ENCODE results near the gene PEPD. TPM values are rescaled to one million over a fixed set of nuclear protein-coding genes. Genes with fewer than 3 reads are reported as not detected.

Gene PEPD
- total RNA-seq, 1 experiment from 2014 or later, result 40.5 TPM

- Histone ChIP-seq H3K4me3 (replicated peaks in 1 of 2; ENCODE audit: low read depth in 1 of 2, low read length in 2 of 2) (no peak overlapping the region), H3K4me2 (ENCODE audit: low read length) (no peak overlapping the region), H2AFZ (ENCODE audit: low read depth, low read length, poor library complexity, severe bottlenecking) (no peak overlapping the region), H3K36me3 (ENCODE audit: control insufficient read depth in 1 of 2, insufficient read depth in 2 of 2, low read length in 2 of 2) (no peaks in the 10 kb centered on the region), H3K27me3 (ENCODE audit: insufficient read depth, low read length) (no peaks in the 10 kb centered on the region), H3K79me2 (ENCODE audit: insufficient read depth, low read length) (no peaks in the 10 kb centered on the region), H3K9me2 (ENCODE audit: insufficient read depth) (no peaks in the 10 kb centered on the region), H3K9me3 (ENCODE audit: control insufficient read depth in 1 of 2, insufficient read depth in 1 of 2, low read depth in 1 of 2, low read length in 2 of 2) (no peaks in the 10 kb centered on the region), H3K4me1 (ENCODE audit: control insufficient read depth in 1 of 2, insufficient read depth in 2 of 2, low read length in 2 of 2) (no peaks in the 10 kb centered on the region), H3K9ac (ENCODE audit: low read length) (no peak overlapping the region), H4K20me1 (ENCODE audit: insufficient read depth) (no peaks in the 10 kb centered on the region), H3K27ac (ENCODE audit: low read depth, low read length) (no peak overlapping the region)
- BruUV-seq (replicated peaks), result no TSS peak
- TF ChIP-seq RAD21 (IDR thresholded peaks at IDR 0.05; ENCODE audit: low read depth), result no peak
- TF ChIP-seq MAX (IDR thresholded peaks at IDR 0.05), result no peak
- TF ChIP-seq JUND (IDR thresholded peaks at IDR 0.05), result no peak
- ATAC-seq (no peak), DNase-seq (ENCODE audit: low read depth, low spot score) (no peak)
- ChIA-PET CTCF (interaction anchor here (1.3 to 2.4 kb wide), 14 partner anchors 8 to 279 kb away, joined by 3 to 20 read pairs (median 6); partner anchors contain the start of gene CEBPA), POLR2A (no interaction called here), RAD21 (ENCODE audit: low non-redundant PET in 1 of 2, low total read pairs in 2 of 2, uncharacterized antibody in 2 of 2, unreplicated experiment in 2 of 2) (interaction anchor here (0.7 to 1.3 kb wide), 2 partner anchors 170 kb away, joined by 3 to 8 read pairs; no protein-coding TSS in a partner anchor)
- intact Hi-C loops (cut with micrococcal nuclease), result loop anchor here (1.0 to 10.0 kb wide), 2 partner anchors 165 to 261 kb away; no protein-coding TSS in a partner anchor
These were observed 115.8 kb downstream of the PEPD start for GRCh38 chr19:33405553-33406461.

GRCh38 chr19:33405254-33405552 is 116.4 kb downstream of the PEPD start:
- ChIA-PET RAD21 (ENCODE audit: low non-redundant PET in 1 of 2, low total read pairs in 2 of 2, uncharacterized antibody in 2 of 2, unreplicated experiment in 2 of 2) (interaction anchor here in 1 of 2 experiments (0.7 kb wide), 1 partner anchor 170 kb away, joined by 3 read pairs; no protein-coding TSS in a partner anchor), CTCF (interaction anchor here (1.4 to 2.4 kb wide), 4 partner anchors 162 to 221 kb away, joined by 3 to 18 read pairs (median 6); no protein-coding TSS in a partner anchor), POLR2A (no interaction called here)
- Histone ChIP-seq H3K4me1 (ENCODE audit: control insufficient read depth in 1 of 2, insufficient read depth in 2 of 2, low read length in 2 of 2) (no peaks in the 10 kb centered on the region), H3K4me2 (ENCODE audit: low read length) (no peak overlapping the region), H3K36me3 (ENCODE audit: control insufficient read depth in 1 of 2, insufficient read depth in 2 of 2, low read length in 2 of 2) (no peaks in the 10 kb centered on the region), H3K9me3 (ENCODE audit: control insufficient read depth in 1 of 2, insufficient read depth in 1 of 2, low read depth in 1 of 2, low read length in 2 of 2) (no peaks in the 10 kb centered on the region), H3K9me2 (ENCODE audit: insufficient read depth) (no peaks in the 10 kb centered on the region), H2AFZ (ENCODE audit: low read depth, low read length, poor library complexity, severe bottlenecking) (no peak overlapping the region), H4K20me1 (ENCODE audit: insufficient read depth) (no peaks in the 10 kb centered on the region), H3K79me2 (ENCODE audit: insufficient read depth, low read length) (no peaks in the 10 kb centered on the region), H3K27ac (ENCODE audit: low read depth, low read length) (no peak overlapping the region), H3K4me3 (replicated peaks in 1 of 2; ENCODE audit: low read depth in 1 of 2, low read length in 2 of 2) (no peak overlapping the region), H3K27me3 (ENCODE audit: insufficient read depth, low read length) (no peaks in the 10 kb centered on the region), H3K9ac (ENCODE audit: low read length) (no peak overlapping the region)
- no TSS peak for BruUV-seq (replicated peaks)
- ATAC-seq (no peak), DNase-seq (ENCODE audit: low read depth, low spot score) (no peak)
- intact Hi-C loops (cut with micrococcal nuclease), result loop anchor here (10.0 kb wide), 1 partner anchor 260 kb away; no protein-coding TSS in a partner anchor
- TF ChIP-seq EZH2phosphoT487 (IDR thresholded peaks at IDR 0.05; ENCODE audit: borderline replicate concordance) (no peak), ELF1 (IDR thresholded peaks at IDR 0.05; ENCODE audit: borderline replicate concordance, low read depth) (no peak), POLR2AphosphoS5 (IDR thresholded peaks at IDR 0.05; ENCODE audit: low read depth, low read length) (no peak), ZFX (IDR thresholded peaks at IDR 0.05) (no peak), MAX (IDR thresholded peaks at IDR 0.05) (no peak), YY1 (IDR thresholded peaks at IDR 0.05; ENCODE audit: extremely low read depth, insufficient replicate concordance, low read depth, low read length) (no peak), SRF (IDR thresholded peaks at IDR 0.05; ENCODE audit: low read depth) (no peak), EZH2 (IDR thresholded peaks at IDR 0.05) (no peak), TCF7L2 (IDR thresholded peaks at IDR 0.05; ENCODE audit: borderline replicate concordance, extremely low read depth, insufficient read depth, insufficient read length) (no peak), JUND (IDR thresholded peaks at IDR 0.05) (no peak), SP1 (IDR thresholded peaks at IDR 0.05; ENCODE audit: low read depth) (no peak)
- TF ChIP-seq, protein P1, sequence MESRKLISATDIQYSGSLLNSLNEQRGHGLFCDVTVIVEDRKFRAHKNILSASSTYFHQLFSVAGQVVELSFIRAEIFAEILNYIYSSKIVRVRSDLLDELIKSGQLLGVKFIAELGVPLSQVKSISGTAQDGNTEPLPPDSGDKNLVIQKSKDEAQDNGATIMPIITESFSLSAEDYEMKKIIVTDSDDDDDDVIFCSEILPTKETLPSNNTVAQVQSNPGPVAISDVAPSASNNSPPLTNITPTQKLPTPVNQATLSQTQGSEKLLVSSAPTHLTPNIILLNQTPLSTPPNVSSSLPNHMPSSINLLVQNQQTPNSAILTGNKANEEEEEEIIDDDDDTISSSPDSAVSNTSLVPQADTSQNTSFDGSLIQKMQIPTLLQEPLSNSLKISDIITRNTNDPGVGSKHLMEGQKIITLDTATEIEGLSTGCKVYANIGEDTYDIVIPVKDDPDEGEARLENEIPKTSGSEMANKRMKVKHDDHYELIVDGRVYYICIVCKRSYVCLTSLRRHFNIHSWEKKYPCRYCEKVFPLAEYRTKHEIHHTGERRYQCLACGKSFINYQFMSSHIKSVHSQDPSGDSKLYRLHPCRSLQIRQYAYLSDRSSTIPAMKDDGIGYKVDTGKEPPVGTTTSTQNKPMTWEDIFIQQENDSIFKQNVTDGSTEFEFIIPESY (IDR thresholded peaks at IDR 0.05; ENCODE audit: extremely low read depth, insufficient replicate concordance, low read length), result no peak
- TF ChIP-seq, protein P2, sequence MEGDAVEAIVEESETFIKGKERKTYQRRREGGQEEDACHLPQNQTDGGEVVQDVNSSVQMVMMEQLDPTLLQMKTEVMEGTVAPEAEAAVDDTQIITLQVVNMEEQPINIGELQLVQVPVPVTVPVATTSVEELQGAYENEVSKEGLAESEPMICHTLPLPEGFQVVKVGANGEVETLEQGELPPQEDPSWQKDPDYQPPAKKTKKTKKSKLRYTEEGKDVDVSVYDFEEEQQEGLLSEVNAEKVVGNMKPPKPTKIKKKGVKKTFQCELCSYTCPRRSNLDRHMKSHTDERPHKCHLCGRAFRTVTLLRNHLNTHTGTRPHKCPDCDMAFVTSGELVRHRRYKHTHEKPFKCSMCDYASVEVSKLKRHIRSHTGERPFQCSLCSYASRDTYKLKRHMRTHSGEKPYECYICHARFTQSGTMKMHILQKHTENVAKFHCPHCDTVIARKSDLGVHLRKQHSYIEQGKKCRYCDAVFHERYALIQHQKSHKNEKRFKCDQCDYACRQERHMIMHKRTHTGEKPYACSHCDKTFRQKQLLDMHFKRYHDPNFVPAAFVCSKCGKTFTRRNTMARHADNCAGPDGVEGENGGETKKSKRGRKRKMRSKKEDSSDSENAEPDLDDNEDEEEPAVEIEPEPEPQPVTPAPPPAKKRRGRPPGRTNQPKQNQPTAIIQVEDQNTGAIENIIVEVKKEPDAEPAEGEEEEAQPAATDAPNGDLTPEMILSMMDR (IDR thresholded peaks at IDR 0.05 in 2 of 3, conservative IDR thresholded peaks at IDR 0.05 in 1 of 3; ENCODE audit: borderline replicate concordance in 1 of 3, insufficient read depth in 1 of 3, low read depth in 2 of 3, low read length in 2 of 3), result no peak

Data from HCT116 (cell line).